GM21423 (cell line): Measurements from ENCODE around the gene PDSS2.
"Not testable (repeated sequence)": the region's sequence is repeated elsewhere in the genome, so short reads cannot be mapped to it uniquely, and the experiment has no call there.

ENCODE experiments used
- ATAC-seq: cut with Tn5 transposase; IDR thresholded peaks from one replicate; pipeline ENCODE4 v1.9.1; 2021; ENCODE audit warnings: mild to moderate bottlenecking, moderate library complexity; ENCODE audit not compliant: unreplicated experiment

PDSS2 gene

DNA sequence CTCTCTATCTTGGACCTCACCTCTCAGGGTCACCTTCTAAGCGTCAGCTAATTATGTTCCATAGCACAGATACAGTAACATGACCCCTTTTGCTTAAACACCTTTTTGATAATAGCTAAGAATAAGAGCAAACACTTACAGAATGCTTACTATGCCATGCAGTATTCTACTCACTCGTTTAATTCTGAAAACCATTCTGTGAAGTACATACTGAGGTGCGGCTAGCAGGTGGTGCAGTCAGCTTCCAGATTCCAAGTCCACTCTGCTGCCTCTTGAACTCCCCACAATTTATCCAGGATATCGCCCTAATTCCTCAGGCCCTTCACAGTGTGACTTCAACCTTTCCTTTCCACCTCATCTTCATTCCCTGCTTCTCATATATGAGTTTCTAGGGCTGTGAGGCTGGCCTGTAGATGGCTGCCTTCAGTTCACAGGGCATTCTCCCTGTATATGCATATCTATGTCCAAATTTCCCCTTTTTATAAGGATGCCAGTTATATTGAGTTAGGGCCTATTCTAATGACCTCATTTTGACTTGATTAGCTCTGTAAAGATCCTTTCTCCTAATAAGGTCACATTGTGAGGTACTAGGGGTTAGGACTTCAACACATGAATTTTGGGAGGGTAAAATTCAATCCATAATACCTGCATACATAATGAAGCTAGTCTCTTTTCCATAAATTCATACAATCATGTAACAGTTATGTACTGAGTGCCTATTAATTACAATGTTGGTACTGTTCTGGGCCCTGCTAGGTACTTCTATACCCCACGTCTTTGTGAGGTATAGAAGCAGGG, 130.1 kb downstream of the PDSS2 start:
- ATAC-seq: no peak

GRCh38 chr6:107328081-107328480, 131.3 kb downstream of the PDSS2 start:
- ATAC-seq: no peak

DNA sequence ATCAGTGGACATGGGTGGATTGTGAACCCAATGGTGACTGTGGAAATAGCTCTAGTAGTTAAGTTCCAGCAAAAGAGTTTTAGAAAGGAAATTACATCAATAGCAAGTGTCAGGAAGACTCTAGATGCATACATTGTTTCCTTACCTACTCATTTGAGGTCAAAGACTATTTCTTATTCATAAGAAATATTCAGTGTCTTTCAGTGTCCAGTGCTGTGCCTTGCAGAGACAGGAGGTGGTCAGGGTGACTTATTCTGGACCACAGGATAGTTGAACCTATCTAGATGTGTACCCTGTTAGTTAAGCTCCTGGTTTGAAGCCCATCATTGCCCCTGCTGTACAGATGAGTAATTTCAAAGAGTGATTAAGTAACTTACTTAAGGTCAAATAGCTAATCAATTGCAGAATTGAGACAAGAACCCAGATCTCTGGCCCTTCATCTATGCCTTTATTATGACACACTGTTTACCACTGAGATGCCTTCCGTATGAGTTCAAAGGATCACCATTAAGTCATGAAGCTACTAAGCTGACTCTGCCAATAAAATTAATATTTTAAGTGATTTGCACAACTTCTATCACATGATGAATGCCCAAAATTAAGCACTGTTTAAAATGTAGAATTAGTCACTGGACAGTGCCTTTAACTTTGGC, 136.1 kb downstream of the PDSS2 start:
- ATAC-seq: no peak

DNA sequence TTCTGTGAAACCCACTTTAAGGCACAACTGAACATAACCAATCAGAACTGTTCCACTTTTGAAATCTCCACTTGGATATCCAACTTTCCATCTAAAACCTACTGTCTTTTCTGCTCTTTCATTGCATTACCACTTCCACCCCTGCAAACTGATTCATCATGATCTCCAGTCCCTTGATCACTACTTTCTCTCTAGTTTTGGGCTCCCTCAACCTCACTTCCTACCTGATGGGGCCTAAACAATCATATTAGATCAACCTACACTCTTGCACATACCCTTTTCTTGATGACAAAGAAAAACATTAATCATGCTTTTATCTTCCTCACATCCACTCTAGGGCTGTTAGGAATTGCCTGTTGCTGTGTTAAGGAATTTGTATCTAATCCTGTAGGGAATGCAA, 137.6 kb downstream of the PDSS2 start:
- ATAC-seq: no peak

DNA sequence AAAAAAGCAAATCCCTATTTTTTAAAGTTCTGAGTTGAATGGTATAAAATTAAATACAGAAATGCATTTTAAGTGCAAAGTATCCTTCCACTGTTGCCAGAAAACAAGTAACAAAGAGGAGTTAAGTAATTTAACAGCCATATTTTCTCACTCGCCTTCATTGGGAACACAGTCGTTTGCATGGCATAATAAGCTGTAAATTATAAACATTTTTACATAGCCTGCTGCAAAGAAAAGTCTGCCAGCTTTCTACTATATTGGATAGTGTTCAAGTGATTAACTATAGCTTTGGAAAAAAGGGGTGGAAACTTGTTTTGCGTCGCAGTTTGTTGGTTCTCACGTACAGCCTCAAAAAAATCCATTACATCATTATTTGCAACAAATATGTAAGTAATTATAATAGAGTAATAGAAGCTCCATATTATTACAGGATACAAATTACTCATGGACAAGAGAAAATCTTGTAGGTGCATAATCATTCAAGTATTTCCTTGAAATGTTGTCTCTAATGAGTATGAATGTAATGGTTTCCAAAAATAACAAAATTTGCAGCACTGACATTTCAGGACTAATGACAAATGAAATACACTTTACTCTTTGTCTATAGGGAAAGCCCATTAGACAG, 139.3 kb downstream of the PDSS2 start:
- ATAC-seq: no peak

DNA sequence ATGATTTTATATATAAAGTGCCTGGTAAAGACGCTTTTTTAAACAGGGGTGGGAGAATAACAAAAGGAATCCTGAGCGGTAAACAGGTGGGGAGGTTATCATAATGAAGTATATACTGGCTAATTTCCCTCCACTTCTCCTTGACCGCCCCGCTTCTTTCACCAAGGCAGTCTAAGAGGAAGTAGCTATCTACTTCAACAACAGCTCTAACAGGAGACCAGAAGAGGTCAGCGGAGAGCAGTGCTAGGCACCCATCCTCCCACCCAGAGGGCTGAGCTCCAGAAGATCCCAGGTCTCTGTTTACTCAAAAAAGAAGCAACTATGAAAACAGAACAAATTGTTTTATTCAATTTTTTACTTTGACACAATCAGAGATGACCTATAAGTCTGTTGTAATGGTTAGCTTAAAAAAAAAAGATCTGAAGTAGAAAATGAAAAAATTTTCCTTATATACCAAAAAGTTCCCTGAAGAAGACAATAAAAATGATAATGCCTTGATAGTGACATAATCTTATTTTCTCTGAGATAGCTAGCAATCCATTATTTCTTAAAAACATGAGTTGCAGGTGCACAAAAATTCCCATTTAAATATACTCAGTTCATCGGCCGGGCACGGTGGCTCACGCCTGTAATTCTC, 141.1 kb downstream of the PDSS2 start:
- no peak for ATAC-seq

- ATAC-seq: no peak
These were observed 144.2 kb downstream of the PDSS2 start for GRCh38 chr6:107315114-107315513.

DNA sequence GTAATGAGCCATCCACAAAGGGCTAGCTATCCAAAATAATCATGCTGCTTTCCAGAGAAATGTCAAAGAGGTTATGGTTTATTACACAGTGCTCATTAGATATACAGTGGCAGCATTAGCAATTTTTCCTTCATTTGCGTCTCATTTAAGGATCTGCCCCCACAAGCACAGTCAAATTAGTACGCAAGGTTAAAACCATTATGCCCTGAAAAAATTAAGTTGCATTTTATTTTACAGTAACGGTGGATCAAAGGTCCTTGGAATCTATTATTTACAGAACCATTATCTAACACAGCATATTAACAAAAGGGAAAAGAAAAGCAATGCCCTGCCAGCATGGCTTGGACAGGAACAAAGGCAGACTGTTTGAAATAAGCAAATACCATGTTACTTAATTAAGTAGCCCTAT, 144.8 kb downstream of the PDSS2 start:
- no peak for ATAC-seq

- no peak for ATAC-seq
These were observed 145.6 kb downstream of the PDSS2 start for GRCh38 chr6:107313776-107314175.

DNA sequence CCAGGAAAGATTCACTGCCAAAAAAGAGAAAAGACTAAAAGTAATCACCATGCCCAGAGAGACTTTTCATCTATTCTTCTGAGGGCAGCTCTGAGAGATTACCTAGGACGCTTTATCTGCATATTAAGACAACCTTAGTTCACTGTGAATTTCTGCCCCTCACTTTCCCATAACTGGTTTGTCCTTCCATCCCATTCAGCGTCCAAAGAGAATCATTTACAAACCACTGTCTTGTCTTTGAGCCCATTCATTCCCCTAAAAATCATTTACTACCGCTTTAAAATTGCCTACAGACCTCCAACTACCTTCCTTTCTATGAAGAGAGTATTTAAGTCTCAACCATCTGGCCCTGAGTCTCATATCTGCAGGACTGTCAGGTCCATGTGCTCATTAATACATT, 149.0 kb downstream of the PDSS2 start:
- ATAC-seq: no peak

DNA sequence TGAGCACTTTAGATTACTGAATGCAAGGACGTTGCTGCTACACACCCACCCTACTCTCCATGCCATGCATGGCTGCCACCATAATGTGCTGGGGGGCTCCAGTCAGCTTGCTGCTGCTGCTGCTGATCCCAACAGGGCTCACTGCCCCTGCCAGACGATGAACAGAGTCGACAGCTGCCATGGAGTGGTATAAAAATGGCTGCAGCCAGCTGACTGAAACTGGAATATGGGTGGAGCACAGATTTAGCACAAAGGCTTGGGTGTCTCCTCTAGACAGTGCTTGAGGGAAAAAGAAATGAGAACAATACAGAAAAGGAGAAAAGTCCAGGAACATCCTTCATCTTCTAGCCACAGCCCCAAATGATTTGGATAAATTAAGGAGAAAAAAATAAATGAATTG, 150.7 kb downstream of the PDSS2 start:
- no peak for ATAC-seq

- not testable (repeated sequence) for ATAC-seq
These were observed 153.4 kb downstream of the PDSS2 start for GRCh38 chr6:107305994-107306393.

DNA sequence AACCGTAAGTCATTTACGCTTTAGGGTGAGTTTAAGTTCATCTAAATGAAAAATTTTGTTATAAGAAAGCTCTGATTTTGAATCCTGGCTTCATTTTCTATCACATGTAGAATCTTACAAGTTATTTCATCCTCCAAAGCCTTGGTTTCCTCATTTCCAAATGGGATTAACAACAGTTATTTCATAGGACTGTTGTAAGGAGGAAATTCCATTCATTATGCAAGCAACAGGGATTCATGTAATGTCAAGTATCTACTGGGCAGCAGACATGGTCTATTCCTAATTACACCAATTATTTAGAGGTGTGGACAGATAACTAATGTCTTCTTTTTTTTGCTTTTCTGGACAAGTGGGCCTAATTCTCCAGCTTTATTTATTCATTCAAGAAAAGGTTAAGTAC, 154.0 kb downstream of the PDSS2 start:
- ATAC-seq: no peak

- no peak for ATAC-seq
These were observed 154.8 kb downstream of the PDSS2 start for GRCh38 chr6:107304421-107305025.

- no peak for ATAC-seq
These were observed 166.0 kb downstream of the PDSS2 start for GRCh38 chr6:107293350-107293749.

DNA sequence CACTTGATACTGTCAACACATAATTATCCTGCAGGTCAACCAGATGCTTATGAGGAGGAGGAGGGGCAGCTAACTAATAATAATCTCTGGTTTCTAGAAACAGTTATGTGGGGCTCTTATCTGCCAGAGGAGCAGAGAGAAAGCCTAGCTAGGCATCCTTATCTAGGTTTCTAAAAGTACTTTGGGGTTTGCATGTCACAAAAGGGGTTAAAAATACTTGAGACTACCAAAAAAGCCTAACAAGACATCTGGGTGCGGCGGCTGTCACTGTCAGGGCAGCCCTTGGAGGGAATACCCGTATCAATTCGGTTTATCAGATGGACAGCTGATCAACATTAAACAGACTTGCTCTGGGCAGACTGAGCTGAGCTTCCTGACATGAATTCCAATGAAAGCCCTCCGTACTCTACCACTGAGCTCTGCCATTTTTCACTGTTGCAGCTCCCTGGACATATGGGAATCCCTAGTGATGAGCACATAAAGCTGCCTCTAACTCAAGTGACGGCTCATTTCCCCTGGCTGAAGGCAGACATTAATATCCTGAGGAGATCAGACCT, 166.6 kb downstream of the PDSS2 start:
- ATAC-seq: no peak

- no peak for ATAC-seq
These were observed 168.9 kb downstream of the PDSS2 start for GRCh38 chr6:107290491-107290890.

DNA sequence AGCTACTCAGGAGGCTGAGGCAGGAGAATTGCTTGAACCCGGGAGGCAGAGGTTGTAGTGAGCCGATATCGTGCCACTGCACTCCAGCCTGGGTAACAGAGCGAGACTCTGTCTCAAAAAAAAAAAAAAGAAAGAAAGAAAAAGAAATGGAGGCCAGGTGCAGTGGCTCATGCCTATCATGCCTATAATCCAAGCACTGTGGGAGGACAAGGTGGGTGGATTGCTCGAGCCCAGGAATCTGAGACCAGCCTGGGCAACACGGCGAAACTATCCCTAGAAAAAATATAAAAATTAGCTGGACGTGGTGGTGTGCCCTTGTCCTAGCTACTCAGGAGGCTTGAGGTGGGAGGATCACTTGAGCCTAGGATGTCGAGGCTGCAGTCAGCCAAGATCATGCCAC, 170.1 kb downstream of the PDSS2 start:
- ATAC-seq: not testable (repeated sequence)

DNA sequence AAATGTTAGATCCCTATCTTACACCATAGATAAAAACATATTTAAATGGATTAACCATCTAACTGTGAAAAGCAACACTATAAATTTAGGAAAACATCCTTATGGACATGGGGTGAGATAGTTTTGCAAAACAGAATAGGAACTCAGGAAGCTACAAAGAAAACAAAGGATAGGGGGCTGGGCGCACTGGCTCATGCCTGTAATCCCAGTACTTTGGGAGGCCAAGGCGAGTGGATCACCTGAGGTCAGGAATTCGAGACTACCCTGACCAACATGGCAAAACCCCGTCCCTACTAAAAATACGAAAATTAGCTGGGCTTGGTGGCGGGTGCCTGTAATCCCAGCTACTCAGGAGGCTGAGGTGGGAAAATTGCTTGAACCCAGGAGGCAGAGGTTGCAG, 173.7 kb downstream of the PDSS2 start:
- not testable (repeated sequence) for ATAC-seq

- no peak for ATAC-seq
These were observed 174.6 kb downstream of the PDSS2 start for GRCh38 chr6:107284805-107285204.

- no peak for ATAC-seq
These were observed 178.6 kb downstream of the PDSS2 start for GRCh38 chr6:107280791-107281190.
